HEK293T (cell line): Measurements from ENCODE around the gene LPCAT1.

Source experiments
- CTBP1 ChIP-seq: fragments of 450-650 bp; IDR thresholded peaks from 2 replicates; pipeline ENCODE4 v1.6.1; 2016; ENCODE audit warnings: borderline replicate concordance
- FOXA1 ChIP-seq: fragments of 450-650 bp; IDR thresholded peaks from 2 replicates; pipeline ENCODE4 v1.6.1; 2016; ENCODE audit warnings: mild to moderate bottlenecking

- TF ChIP-seq FOXA1 (no peak), CTBP1 (no peak)
Observed at GRCh38 chr5:1537603-1538154, 13.9 kb upstream of the LPCAT1 start.
